Dedifferentiated amniotic fluid mesenchymal stem cell (primary cell): ENCODE measurements around the gene UBXN1.
"Not testable (repeated sequence)": the region's sequence is repeated elsewhere in the genome, so short reads cannot be mapped to it uniquely, and the experiment has no call there.

ENCODE experiments used
- DNase-seq: peaks from one replicate; pipeline ENCODE4 v3.0.0-alpha.2; 2016; ENCODE audit errors: extremely low spot score

The UBXN1 gene

DNA sequence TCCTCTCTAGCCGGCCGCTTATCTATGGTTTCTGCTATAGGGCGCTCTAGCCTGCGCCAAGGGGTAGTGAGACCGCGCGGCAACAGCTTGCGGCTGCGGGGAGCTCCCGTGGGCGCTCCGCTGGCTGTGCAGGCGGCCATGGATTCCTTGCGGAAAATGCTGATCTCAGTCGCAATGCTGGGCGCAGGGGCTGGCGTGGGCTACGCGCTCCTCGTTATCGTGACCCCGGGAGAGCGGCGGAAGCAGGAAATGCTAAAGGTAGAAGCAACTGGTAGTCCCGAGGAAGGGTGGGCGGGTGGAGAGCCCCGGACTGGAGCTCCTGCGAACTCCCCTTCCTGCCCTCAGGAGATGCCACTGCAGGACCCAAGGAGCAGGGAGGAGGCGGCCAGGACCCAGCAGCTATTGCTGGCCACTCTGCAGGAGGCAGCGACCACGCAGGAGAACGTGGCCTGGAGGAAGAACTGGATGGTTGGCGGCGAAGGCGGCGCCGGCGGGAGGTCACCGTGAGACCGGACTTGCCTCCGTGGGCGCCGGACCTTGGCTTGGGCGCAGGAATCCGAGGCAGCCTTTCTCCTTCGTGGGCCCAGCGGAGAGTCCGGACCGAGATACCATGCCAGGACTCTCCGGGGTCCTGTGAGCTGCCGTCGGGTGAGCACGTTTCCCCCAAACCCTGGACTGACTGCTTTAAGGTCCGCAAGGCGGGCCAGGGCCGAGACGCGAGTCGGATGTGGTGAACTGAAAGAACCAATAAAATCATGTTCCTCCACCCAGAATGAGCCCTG, 7.1 kb downstream of the UBXN1 start, which contains the start of the genes LBHD1 and UQCC3:
Gene LBHD1 (minus strand): TSS at position 660 of the 782 bp plus-strand sequence. CDS start 2,236 bp downstream, outside the sequence.
Gene UQCC3 (plus strand): TSS at position 66 of the 782 bp plus-strand sequence. CDS start 73 bp downstream, at position 139.
- peak; percentile 59 for DNase-seq

GRCh38 chr11:62671236-62671607, 7.7 kb downstream of the UBXN1 start:
- DNase-seq = no peak

- no peak for DNase-seq
Observed at GRCh38 chr11:62669420-62670161, 9.3 kb downstream of the UBXN1 start.

GRCh38 chr11:62667460-62667859, 11.4 kb downstream of the UBXN1 start:
- no peak for DNase-seq

DNA sequence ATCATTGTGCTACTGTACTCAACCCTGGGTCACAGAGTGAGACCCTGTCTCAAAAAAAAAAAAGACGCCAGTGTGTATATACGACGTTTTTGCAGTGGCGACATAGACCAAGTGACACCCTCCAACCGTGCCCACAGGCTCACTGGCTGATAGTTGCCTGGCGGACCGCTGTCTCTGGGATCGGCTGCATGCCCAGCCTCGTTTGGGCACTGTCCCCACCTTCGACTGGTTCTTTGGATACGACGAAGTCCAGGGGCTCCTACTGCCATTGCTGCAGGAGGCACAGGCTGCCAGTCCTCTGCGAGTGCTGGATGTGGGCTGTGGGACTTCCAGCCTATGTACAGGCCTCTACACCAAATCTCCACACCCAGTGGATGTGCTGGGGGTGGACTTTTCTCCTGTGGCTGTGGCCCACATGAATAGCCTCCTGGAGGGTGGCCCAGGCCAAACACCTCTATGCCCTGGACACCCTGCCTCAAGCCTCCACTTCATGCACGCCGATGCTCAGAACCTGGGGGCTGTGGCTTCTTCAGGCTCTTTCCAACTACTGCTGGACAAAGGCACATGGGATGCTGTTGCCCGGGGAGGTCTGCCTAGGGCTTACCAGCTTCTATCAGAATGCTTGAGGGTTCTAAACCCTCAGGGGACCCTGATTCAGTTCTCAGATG, 12.5 kb downstream of the UBXN1 start:
- DNase-seq = no peak

DNA sequence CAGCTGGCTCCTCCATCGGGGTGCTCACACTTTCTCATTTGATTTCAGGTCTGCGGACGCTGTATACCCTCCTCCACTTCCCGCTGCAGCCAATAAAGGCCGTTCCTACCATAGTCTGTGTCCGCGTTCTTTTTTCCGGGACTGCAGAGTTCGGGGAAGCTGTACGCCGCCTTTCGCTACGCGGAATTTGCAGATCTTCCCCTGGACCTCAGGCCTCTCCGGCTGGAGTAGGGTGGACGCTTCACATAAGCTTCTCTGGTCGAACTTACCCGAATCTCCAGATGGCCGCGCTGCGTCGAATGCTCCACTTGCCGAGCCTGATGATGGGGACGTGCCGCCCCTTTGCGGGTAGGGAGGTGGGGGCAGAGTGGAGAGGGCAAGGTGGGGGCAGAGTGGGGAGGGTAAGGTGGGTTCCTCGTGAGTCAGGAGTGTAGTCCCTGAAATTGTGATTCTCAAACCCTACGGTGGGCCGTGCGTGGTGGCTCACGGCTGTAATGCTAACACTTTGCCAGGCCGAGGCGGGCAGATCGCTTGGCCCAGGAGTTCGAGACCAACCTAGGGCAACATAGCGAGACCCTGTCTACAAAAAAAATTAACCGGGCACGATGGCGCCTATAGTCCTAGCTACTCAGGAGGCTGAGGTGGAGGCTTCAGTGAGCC, 13.1 kb downstream of the UBXN1 start:
- peak; percentile 45 for DNase-seq

DNA sequence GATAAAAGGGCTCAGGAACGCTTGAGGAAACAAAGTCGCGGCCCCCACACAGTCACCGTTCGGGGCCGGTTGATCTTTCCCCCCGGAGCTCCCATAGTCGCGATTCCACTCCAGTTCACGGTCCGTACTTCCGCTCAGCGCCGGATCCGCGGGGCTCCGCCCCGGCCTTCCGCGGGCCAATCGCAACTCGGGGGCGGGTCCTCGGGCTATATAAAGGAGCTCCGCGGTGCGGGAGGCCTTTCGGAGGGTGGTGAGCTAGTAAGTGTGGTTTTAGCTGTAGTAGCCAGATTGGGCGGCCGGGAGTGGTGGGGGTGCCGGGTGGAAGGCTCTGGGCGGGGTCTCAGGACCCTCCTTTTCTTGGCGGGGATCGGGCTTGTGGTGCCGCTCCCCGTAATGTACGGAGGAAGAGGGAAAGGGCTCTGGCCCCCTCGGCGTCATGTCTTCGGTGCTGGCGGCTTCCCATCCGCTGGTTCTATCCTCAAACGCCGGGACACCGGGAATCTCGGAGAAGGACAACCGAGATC, 13.7 kb downstream of the UBXN1 start, which contains the start of the genes C11orf98 and CSKMT:
Gene C11orf98 (minus strand): TSS at position 136 of the 524 bp plus-strand sequence. CDS start 41 bp downstream, at position 95.
Gene CSKMT (plus strand): TSS at position 238 of the 524 bp plus-strand sequence. CDS start 568 bp downstream, outside the sequence.
- peak; percentile 92 for DNase-seq

- DNase-seq = no peak
Observed at GRCh38 chr11:62664405-62665074, 14.3 kb downstream of the UBXN1 start.

DNA sequence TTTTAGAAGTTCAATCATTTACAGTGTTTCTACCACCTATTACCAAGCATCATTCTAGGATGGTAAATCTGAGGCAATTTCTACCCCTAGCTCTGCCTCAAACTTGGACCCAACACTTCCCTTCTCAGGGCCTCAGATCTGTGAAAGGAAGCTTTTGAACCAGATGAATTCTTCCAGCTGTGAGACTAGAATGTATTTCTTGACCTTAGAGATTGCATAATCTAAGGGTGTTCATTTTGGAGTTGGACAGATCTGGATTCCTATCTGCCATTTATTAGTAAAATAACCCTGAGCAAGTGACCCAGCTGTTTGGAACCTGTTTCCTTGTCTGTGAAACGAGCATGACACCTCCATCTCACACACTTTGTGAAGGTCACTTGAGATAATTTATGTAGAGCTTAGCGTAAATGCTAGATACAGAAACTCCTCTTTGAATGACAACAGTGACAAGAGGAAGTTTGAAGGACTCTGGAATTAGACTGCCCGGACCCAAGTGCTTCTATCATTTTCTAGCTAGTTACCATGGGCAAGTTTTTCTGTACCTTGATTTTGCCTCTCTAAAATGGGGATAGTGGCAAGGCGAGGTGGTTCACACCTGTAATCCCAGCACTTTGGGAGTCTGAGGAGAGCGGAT, 22.0 kb downstream of the UBXN1 start:
- DNase-seq = no peak

DNA sequence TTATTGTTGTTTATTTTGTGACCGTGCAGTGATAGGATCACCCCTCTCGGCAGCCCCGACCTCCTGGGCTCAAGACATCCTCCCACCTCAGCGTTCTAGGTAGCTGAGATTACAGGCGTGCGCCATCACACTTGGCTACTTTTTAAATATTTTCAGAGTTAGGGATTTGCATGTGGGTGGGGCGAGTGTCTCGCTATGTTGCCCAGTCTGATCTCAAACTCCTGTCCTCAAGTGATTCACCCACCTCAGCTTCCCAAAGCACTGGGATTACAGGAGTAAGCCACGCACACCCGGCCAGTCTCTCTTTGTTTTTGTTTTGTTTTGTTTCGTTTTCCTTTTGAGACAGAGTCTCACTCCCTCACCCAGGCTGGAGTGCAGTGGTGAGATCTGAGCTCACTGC, 24.6 kb downstream of the UBXN1 start:
- no peak for DNase-seq

DNA sequence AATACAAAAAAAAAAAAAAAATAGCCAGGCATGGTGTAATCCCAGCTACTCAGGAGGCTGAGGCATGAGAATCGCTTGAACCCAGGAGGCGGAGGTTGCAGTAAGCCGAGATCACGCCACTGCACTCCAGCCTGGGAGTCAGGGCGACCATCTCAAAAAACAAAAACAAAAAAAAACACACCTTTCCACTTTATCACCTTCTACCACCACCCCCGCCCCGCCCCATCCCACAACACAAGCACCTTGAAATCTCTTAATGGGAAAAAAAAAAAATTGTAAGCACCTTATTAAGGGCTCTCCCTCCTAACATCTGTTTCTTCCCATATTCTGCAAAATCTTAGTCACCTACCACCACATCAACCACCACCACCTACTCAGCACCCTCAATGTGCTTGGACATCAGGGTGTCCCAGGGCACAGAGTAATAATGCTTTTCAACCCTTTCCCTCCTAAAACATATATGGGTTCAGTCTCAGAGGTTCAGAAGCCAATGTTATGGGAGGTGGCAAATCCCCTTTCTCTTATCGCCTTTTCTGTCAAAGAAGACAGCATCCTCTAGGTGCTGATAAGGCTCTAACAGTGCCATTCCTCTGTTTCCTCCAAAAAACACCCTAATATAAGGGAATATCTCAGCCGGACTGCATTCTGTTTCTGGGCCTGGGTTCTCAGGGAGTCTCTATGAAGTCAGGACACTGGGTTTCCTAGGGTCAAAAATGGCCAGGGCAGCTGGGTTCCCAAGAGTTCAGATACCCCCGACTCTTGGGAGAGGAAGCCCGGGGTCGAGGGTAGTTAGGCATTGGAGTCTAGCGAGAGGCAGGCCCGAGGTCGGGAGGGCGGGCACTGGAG, 26.5 kb downstream of the UBXN1 start:
- no peak for DNase-seq

- not testable (repeated sequence) for DNase-seq
Observed at GRCh38 chr11:62650283-62650682, 28.6 kb downstream of the UBXN1 start.

DNA sequence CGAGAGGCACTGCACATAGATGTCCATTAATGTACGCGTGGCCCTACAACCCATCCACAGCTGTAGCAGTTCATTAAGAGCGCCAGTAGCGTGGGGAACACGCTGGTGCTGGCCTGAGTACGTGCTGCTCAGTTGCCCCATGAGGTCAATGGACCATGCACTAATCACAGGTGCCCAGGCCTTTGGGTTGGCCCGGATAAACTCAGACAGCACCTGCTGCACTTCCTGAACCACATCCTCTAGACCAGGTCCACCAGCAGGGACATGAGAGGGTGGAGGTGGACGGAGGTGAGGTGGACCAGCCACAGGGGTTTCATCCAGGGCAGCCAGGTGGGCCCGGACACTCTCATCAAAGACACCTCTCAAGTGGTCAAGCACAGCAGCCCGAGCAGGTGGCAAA, 29.4 kb downstream of the UBXN1 start:
- no peak for DNase-seq

- no peak for DNase-seq
Observed at GRCh38 chr11:62648967-62649364, 29.9 kb downstream of the UBXN1 start.

DNA sequence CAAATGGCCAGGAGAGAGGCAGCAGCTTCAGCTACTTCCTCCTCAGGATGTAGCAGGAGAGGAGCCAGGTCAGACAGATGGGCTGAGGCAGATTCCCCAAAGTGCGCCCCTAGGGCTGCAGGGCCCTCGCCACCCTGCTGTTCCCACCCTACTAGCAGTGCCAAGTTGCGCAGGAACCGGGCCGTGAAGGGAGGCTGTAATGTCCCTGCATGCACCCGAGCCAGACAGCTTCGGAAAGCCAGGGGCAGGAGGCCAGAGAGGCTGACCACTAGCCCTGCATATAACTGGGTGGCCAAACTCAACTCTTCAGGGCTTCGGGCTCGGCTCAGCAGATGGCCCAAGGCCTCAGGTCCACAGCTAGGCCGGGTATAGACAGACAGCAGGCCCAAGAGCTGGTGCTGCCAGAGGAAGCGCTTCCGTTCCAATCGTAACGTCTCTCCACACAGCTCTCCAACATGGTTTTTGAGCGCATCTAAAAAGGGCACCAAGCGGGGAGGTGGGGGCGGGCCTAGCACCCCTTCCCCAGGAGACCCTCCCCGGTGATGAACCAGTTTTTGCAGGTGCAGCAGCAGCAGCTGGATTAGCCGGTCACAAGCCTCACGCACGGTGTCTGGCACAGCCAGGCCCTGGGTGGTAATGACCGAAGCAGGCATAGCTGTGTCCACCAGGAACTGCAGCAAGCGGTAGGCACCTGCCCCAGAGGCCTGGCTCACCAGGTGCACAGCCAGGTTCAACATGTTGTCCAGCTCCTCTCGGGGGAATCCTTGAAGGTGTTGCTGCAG, 30.5 kb downstream of the UBXN1 start:
- DNase-seq = no peak

DNA sequence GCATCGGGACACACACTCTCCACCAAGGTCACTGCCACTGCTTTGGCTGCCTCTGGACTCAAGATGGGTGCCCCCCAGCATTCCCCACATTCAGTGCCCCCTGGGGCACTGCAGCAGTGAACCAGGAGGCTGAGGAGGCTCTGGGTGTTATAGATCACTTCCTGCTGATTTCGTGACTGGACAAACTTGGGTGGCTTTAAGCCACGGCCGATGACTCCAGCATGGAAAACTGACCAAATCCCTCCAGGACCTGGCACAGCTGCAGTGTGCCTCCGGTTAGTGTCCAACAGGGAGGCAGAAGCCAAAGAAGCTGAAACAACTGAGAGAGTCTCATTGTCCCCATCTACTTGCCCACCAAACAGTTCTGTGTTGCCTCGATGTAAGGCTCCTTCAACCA, 31.3 kb downstream of the UBXN1 start:
- no peak for DNase-seq

- DNase-seq = no peak
Observed at GRCh38 chr11:62646825-62647608, 31.9 kb downstream of the UBXN1 start.
